H1 (cell line): ENCODE measurements around the gene CDON. TPM values are rescaled to one million over a fixed set of nuclear protein-coding genes. Genes with fewer than 3 reads are reported as not detected.

Experiments used
- CTCF ChIA-PET: fragments of 300-600 bp; sonication (Branson Sonifier 250); formaldehyde crosslinking; loops from one replicate; lab custom pipeline; 2021; ENCODE audit not compliant: partially characterized antibody; lab: Charles Lee
- POLR2A ChIA-PET: fragments of 300-600 bp; sonication (Branson Sonifier 250); formaldehyde crosslinking; loops from one replicate; lab custom pipeline; 2021; ENCODE audit warnings: inconsistent platforms; ENCODE audit not compliant: partially characterized antibody; lab: Charles Lee
- DNase-seq, 2 experiments: peaks; one replicate each; pipeline versions ENCODE4 v3.0.0 to v3.0.0-alpha.2; 2010 to 2022; ENCODE audit warnings: low spot score in 2 of 2, low read depth in 1 of 2, mixed read lengths in 1 of 2
- FAIRE-seq: peaks from 2 replicates; lab custom pipeline; 2011; peaks lifted over from hg19 to GRCh38; lab: Jason Lieb, UNC
- H2AFZ ChIP-seq: 2 replicates; pipeline ENCODE4 v1.8.1; 2012; ENCODE audit warnings: low read length, inconsistent platforms
- H2AK5ac ChIP-seq: 2 replicates; pipeline ENCODE4 v1.6.1; 2013; ENCODE audit warnings: low read depth, low read length
- H2BK120ac ChIP-seq: replicated peaks from 2 replicates; pipeline ENCODE3; 2013; ENCODE audit warnings: low read depth, low read length, inconsistent platforms
- H2BK12ac ChIP-seq: 2 replicates; pipeline ENCODE4 v1.6.1; 2013; ENCODE audit warnings: low read depth, low read length
- H2BK15ac ChIP-seq: 2 replicates; pipeline ENCODE4 v1.6.1; 2013; ENCODE audit warnings: low read length
- H2BK20ac ChIP-seq: 2 replicates; pipeline ENCODE4 v1.6.1; 2013; ENCODE audit warnings: low read length
- H2BK5ac ChIP-seq: 2 replicates; pipeline ENCODE4 v1.6.1; 2013; ENCODE audit warnings: low read depth, low read length
- H3K14ac ChIP-seq: 2 replicates; pipeline ENCODE4 v1.6.1; 2013; ENCODE audit warnings: inconsistent platforms; ENCODE audit not compliant: insufficient read length
- H3K18ac ChIP-seq: 2 replicates; pipeline ENCODE4 v1.6.1; 2013; ENCODE audit warnings: low read length; ENCODE audit errors: extremely low read depth
- H3K23ac ChIP-seq: 2 replicates; pipeline ENCODE4 v1.6.1; 2013; ENCODE audit warnings: inconsistent platforms; ENCODE audit not compliant: insufficient read length
- H3K23me2 ChIP-seq: 2 replicates; pipeline ENCODE4 v1.6.1; 2013; ENCODE audit warnings: low read depth, low read length
- H3K27ac ChIP-seq: 2 replicates; pipeline ENCODE4 v1.6.1; 2011; ENCODE audit warnings: low read depth, low read length, inconsistent platforms
- H3K27me3 ChIP-seq, 4 experiments: replicated peaks in 1 of 4; 1 replicate in 1 of 4; 2 replicates in 3 of 4; pipeline versions ENCODE4 v1.6.1 to v1.8.1; 2011 to 2013; ENCODE audit warnings: low read length in 3 of 4, mild to moderate bottlenecking in 3 of 4, inconsistent platforms in 2 of 4, mixed read lengths in 2 of 4, moderate library complexity in 1 of 4; ENCODE audit not compliant: control insufficient read depth in 3 of 4, insufficient read depth in 3 of 4; ENCODE audit errors: extremely low read depth in 1 of 4
- H3K36me3 ChIP-seq, 4 experiments: 2 replicates each; pipeline versions ENCODE4 v1.6.1 to v1.8.1; 2011 to 2013; ENCODE audit warnings: mild to moderate bottlenecking in 4 of 4, low read length in 3 of 4, moderate library complexity in 2 of 4, control low read depth in 1 of 4, inconsistent platforms in 1 of 4; ENCODE audit not compliant: insufficient read depth in 4 of 4, control insufficient read depth in 2 of 4
- H3K4ac ChIP-seq: replicated peaks from 2 replicates; pipeline ENCODE3; 2013; ENCODE audit warnings: low read length, low read depth, mixed read lengths, inconsistent platforms; ENCODE audit not compliant: insufficient read length
- H3K4me1 ChIP-seq, 4 experiments: replicated peaks in 1 of 4; 1 replicate in 1 of 4; 2 replicates in 3 of 4; pipeline versions ENCODE4 v1.6.1 to v1.8.1; 2011 to 2013; ENCODE audit warnings: low read length in 3 of 4, inconsistent platforms in 2 of 4, mixed read lengths in 1 of 4; ENCODE audit not compliant: insufficient read depth in 4 of 4, control insufficient read depth in 3 of 4
- H3K4me2 ChIP-seq, 2 experiments: 2 replicates each; pipeline versions ENCODE4 v1.6.1 to v1.8.1; 2011 to 2013; ENCODE audit warnings: low read depth in 2 of 2, low read length in 2 of 2, control low read depth in 1 of 2, inconsistent platforms in 1 of 2, mild to moderate bottlenecking in 1 of 2; ENCODE audit not compliant: insufficient read depth in 1 of 2
- H3K4me3 ChIP-seq, 4 experiments: fragments of 200-600, 300-600 bp in 1 of 4; sonication (generic), shearing (Covaris generic), sonication (Bioruptor Twin) in 1 of 4; 2 replicates each; pipeline versions ENCODE4 v1.5.1 to v1.8.1; 2011 to 2016; ENCODE audit warnings: low read length in 4 of 4, low read depth in 3 of 4, control low read depth in 2 of 4, inconsistent platforms in 2 of 4, mild to moderate bottlenecking in 2 of 4, mixed read lengths in 1 of 4, moderate library complexity in 1 of 4; ENCODE audit not compliant: insufficient read depth in 2 of 4; ENCODE audit errors: extremely low read depth in 1 of 4
- H3K56ac ChIP-seq: replicated peaks from 2 replicates; pipeline ENCODE3; 2013; ENCODE audit warnings: low read depth, mild to moderate bottlenecking, mixed read lengths, low read length, inconsistent platforms; ENCODE audit not compliant: insufficient read length
- H3K79me1 ChIP-seq: 2 replicates; pipeline ENCODE4 v1.6.1; 2013; ENCODE audit warnings: low read depth, low read length, control low read depth
- H3K79me2 ChIP-seq, 2 experiments: 2 replicates each; pipeline versions ENCODE4 v1.6.1 to v1.8.1; 2012 to 2013; ENCODE audit warnings: low read length in 2 of 2, mild to moderate bottlenecking in 2 of 2, inconsistent platforms in 1 of 2; ENCODE audit not compliant: insufficient read depth in 2 of 2, control insufficient read depth in 1 of 2
- H3K9ac ChIP-seq, 4 experiments: replicated peaks in 1 of 4; 1 replicate in 1 of 4; 2 replicates in 3 of 4; pipeline versions ENCODE4 v1.6.1 to v1.8.1; 2011 to 2013; ENCODE audit warnings: low read depth in 3 of 4, low read length in 3 of 4, control low read depth in 2 of 4, mild to moderate bottlenecking in 2 of 4, moderate library complexity in 2 of 4, inconsistent platforms in 1 of 4; ENCODE audit errors: extremely low read depth in 1 of 4
- H3K9me3 ChIP-seq, 2 experiments: 2 replicates each; pipeline versions ENCODE4 v1.6.1 to v1.8.1; 2012 to 2013; ENCODE audit warnings: mild to moderate bottlenecking in 2 of 2, moderate library complexity in 2 of 2, control low read depth in 1 of 2, inconsistent platforms in 1 of 2, low read depth in 1 of 2, low read length in 1 of 2, mixed read lengths in 1 of 2; ENCODE audit not compliant: insufficient read depth in 2 of 2
- H4K20me1 ChIP-seq, 2 experiments: replicated peaks in 1 of 2; 2 replicates each; pipeline versions ENCODE3 to v1.8.1; 2011 to 2013; ENCODE audit warnings: inconsistent platforms in 2 of 2, low read length in 2 of 2, mild to moderate bottlenecking in 1 of 2; ENCODE audit not compliant: insufficient read depth in 2 of 2, control insufficient read depth in 1 of 2
- H4K5ac ChIP-seq: 2 replicates; pipeline ENCODE4 v1.6.1; 2013; ENCODE audit warnings: low read length, low read depth, mixed read lengths, inconsistent platforms; ENCODE audit not compliant: insufficient read length
- H4K8ac ChIP-seq: 2 replicates; pipeline ENCODE4 v1.8.0; 2013; ENCODE audit warnings: mild to moderate bottlenecking, moderate library complexity, low read length, inconsistent platforms; ENCODE audit not compliant: insufficient read depth; ENCODE audit errors: extremely low read depth
- H4K91ac ChIP-seq: replicated peaks from 2 replicates; pipeline ENCODE3; 2013; ENCODE audit warnings: low read length, mixed read lengths, inconsistent platforms; ENCODE audit not compliant: insufficient read length
- CBX8 ChIP-seq: fragments of 300-800, 300-1000 bp; sonication (generic); IDR thresholded peaks from 2 replicates; pipeline ENCODE4 v1.7.1; 2016; ENCODE audit warnings: low read depth, low read length, borderline replicate concordance
- EZH2 ChIP-seq: fragments of 200-600 bp; sonication (generic); IDR thresholded peaks from 2 replicates; pipeline ENCODE4 v1.7.1; 2012; ENCODE audit warnings: low read depth, mild to moderate bottlenecking, moderate library complexity, low read length, inconsistent platforms; ENCODE audit not compliant: severe bottlenecking
- HDAC2 ChIP-seq, 2 experiments: fragments of 300-600 bp in 1 of 2; sonication (generic) in 1 of 2; IDR thresholded peaks; 2 replicates each; pipeline ENCODE4 v1.6.1; 2011 to 2012; ENCODE audit warnings: low read depth in 2 of 2, low read length in 2 of 2, mild to moderate bottlenecking in 2 of 2, moderate library complexity in 2 of 2, borderline replicate concordance in 1 of 2, inconsistent platforms in 1 of 2
- HDAC6 ChIP-seq: IDR thresholded peaks from one replicate; pipeline ENCODE4 v1.7.1; 2012; ENCODE audit warnings: low read depth, mild to moderate bottlenecking, inconsistent platforms, low read length, moderate library complexity
- YY1 ChIP-seq: IDR thresholded peaks from 2 replicates; pipeline ENCODE4 v1.6.1; 2011; ENCODE audit warnings: low read depth, mild to moderate bottlenecking, low read length
- WGBS, 2 experiments: shearing (Covaris generic) in 1 of 2; methylation state at CpG; one replicate each; pipeline versions ENCODE4 v1.1.6 to v1.1.7; 2013 to 2015; ENCODE audit warnings: low lambda C conversion rate in 2 of 2, mixed read lengths in 2 of 2, inconsistent platforms in 1 of 2, low coverage in 1 of 2, missing lambda C conversion rate in 1 of 2; ENCODE audit not compliant: insufficient replicate concordance in 2 of 2, insufficient coverage in 1 of 2, insufficient read length in 1 of 2; ENCODE audit errors: extremely low coverage in 1 of 2, missing lambda C conversion rate in 1 of 2; 5-methylcytosine and 5-hydroxymethylcytosine counted together
- polyA plus RNA-seq, 7 experiments: library from polyadenylated mRNA; depleted of rRNA in 3 of 7; stranded (reverse) in 5 of 7; unstranded in 2 of 7; fragments of >200 nt in 5 of 7; fragments of 200-250 nt in 2 of 7; gene quantifications; 1 replicate in 5 of 7; 2 replicates in 1 of 7; 4 replicates in 1 of 7; pipeline versions ENCODE4 v1.2.1 to v1.2.3, GENCODE V29; 2011 to 2013; ENCODE audit warnings: missing spikeins in 2 of 7, mixed read lengths in 2 of 7
- total RNA-seq: library from RNA; stranded (reverse); fragmentation: NEBNext Ultra II Directional; extraction: Animal tissue kit (Norgen Biotek cat#: 25700); gene quantifications from 2 replicates; pipeline ENCODE4 v1.2.1, GENCODE V29; 2021
- TF ChIP-seq, protein P1 (sequence below): IDR thresholded peaks from 2 replicates; pipeline ENCODE4 v1.6.1; 2011; ENCODE audit warnings: low read length, improper control_type of control experiment

Gene CDON
- total and polyA plus RNA-seq, 2 of the 8 experiments (the other 6 are each of a cell fraction or from before 2014, with no cell fraction given): 11.0 to 32.5 TPM

DNA sequence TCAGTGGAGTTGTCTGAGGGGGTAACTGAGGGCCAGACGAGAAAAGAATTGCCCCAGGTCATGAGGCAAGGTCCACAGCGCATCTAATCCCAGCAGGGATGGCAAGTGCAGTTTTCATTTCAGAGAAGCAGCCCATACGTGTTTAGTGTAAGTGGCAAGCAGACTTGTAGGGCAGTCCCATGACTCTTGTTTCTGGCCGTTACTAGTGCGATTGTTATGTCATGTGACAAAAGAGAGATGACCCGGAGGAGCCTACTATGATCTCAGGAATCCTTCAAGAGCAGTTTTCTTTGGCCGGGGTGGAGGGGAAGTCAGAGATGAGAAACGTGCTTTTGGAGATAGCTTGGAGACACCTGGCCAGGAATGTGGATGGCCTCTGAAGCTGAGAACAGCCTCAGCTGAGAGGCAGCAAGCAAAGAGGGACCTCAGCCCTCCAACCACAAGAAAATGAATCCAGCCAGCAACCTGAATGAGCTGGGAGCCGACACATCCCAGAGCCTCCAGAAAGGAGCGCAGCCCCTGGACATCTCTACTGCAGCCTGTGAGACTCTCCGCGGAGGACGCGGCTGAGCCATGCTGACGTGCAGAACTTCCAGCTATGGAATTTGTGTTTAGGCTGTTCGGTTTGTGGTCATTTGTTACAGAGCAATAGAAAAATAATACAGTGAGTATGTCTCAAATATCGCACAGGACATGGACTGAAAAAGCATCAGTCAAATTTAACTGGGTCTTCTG lies 44.1 kb upstream of the CDON start:
- peaks cover 4 to 24% (median 16%) of the 10 kb centered on the region in 4 experiments for H3K4me1 ChIP-seq
- no peak overlapping the region for H3K4me3 ChIP-seq
- no peak overlapping the region for H2BK120ac ChIP-seq
- POLR2A ChIA-PET: interaction anchor here (1.3 kb wide), 1 partner anchor 23 kb away, joined by 4 read pairs; no protein-coding TSS in a partner anchor
- H3K9ac ChIP-seq: no peak overlapping the region
- no peaks in the 10 kb centered on the region; a peak in 1 of 7 replicates for H3K27me3 ChIP-seq
- no peak for DNase-seq
- no peak overlapping the region; the same call in 1 of the 2 replicates for H4K8ac ChIP-seq
- H3K79me2 ChIP-seq: no peaks in the 10 kb centered on the region
- 0 out of 2 replicates have a peak overlapping the region, but pooled peaks have one; percentile 89 for H2BK15ac ChIP-seq
- H3K23me2 ChIP-seq: no peaks in the 10 kb centered on the region
- H2BK5ac ChIP-seq: no peak overlapping the region
- H2AFZ ChIP-seq: no peak overlapping the region
- peak overlapping the region; percentile 9 for H4K91ac ChIP-seq
- H2AK5ac ChIP-seq: no peak overlapping the region; the same call in 1 of the 2 replicates
- no peaks in the 10 kb centered on the region for H3K9me3 ChIP-seq
- H4K20me1 ChIP-seq: no peaks in the 10 kb centered on the region
- H4K5ac ChIP-seq: no peak overlapping the region
- no peak overlapping the region for H3K56ac ChIP-seq
- no peak overlapping the region for H3K14ac ChIP-seq
- no peaks in the 10 kb centered on the region for H3K79me1 ChIP-seq
- no peak overlapping the region for H3K4ac ChIP-seq
- H3K18ac ChIP-seq: no peak overlapping the region
- CTCF ChIA-PET: interaction anchor here (0.6 to 1.6 kb wide), 5 partner anchors 27 to 165 kb away, joined by 3 to 5 read pairs (median 4); no protein-coding TSS in a partner anchor
- TF ChIP-seq HDAC6 (no peak), HDAC2 (IDR thresholded peaks at IDR 0.05; ENCODE audit: borderline replicate concordance in 1 of 2, low read depth in 2 of 2, low read length in 2 of 2) (no peak), YY1 (no peak), CBX8 (no peak), EZH2 (no peak)
- TF ChIP-seq, protein P1, sequence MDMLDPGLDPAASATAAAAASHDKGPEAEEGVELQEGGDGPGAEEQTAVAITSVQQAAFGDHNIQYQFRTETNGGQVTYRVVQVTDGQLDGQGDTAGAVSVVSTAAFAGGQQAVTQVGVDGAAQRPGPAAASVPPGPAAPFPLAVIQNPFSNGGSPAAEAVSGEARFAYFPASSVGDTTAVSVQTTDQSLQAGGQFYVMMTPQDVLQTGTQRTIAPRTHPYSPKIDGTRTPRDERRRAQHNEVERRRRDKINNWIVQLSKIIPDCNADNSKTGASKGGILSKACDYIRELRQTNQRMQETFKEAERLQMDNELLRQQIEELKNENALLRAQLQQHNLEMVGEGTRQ: no peak
- no peaks in the 10 kb centered on the region for H3K36me3 ChIP-seq
- H3K4me2 ChIP-seq: no peak overlapping the region
- H3K23ac ChIP-seq: no peak overlapping the region
- no peak for FAIRE-seq
- H2BK12ac ChIP-seq: peak overlapping the region; percentile 85; the same call in 1 of the 2 replicates
- H3K27ac ChIP-seq: no peak overlapping the region
- H2BK20ac ChIP-seq: peak overlapping the region; percentile 86; the same call in 1 of the 2 replicates
- 90% methylated on average over 17 of the region's 17 CpGs; no CpG with 5 or more reads in 1 of the 2 experiments for WGBS, 2 experiments
